Liver (tissue), 9 donors: ENCODE data around the gene DSCAM. TPM values are rescaled to one million over a fixed set of nuclear protein-coding genes. Genes with fewer than 3 reads are reported as not detected.

Source experiments
- DNase-seq: peaks from one replicate; pipeline ENCODE4 v3.0.0-alpha.2; 2017; ENCODE audit warnings: low spot score
- H3K27ac ChIP-seq, 2 donors: one replicate each; pipeline ENCODE4 v1.7.0; 2013; ENCODE audit warnings: inconsistent platforms in 2 of 2, low read length in 2 of 2, control low read depth in 1 of 2, low read depth in 1 of 2, mild to moderate bottlenecking in 1 of 2
- H3K27me3 ChIP-seq, 4 donors: one replicate each; pipeline versions ENCODE4 v1.6.1 to v1.7.0; 2013; ENCODE audit warnings: low read length in 3 of 4, inconsistent platforms in 1 of 4, mild to moderate bottlenecking in 1 of 4, moderate library complexity in 1 of 4; ENCODE audit not compliant: control insufficient read depth in 4 of 4, insufficient read depth in 4 of 4
- H3K36me3 ChIP-seq, 4 donors: one replicate each; pipeline versions ENCODE4 v1.6.1 to v1.7.0; 2013; ENCODE audit warnings: low read length in 3 of 4, mild to moderate bottlenecking in 3 of 4, low read depth in 1 of 4, moderate library complexity in 1 of 4; ENCODE audit not compliant: control insufficient read depth in 4 of 4, insufficient read depth in 3 of 4
- H3K4me1 ChIP-seq, 4 donors: one replicate each; pipeline versions ENCODE4 v1.6.1 to v1.7.0; 2013; ENCODE audit warnings: low read length in 3 of 4, mild to moderate bottlenecking in 3 of 4, moderate library complexity in 1 of 4; ENCODE audit not compliant: control insufficient read depth in 4 of 4, insufficient read depth in 4 of 4
- H3K4me3 ChIP-seq, 3 donors: one replicate each; pipeline versions ENCODE4 v1.6.1 to v1.7.0; 2013; ENCODE audit warnings: low read length in 3 of 3, control low read depth in 1 of 3, low read depth in 1 of 3, mild to moderate bottlenecking in 1 of 3
- H3K9ac ChIP-seq, 2 donors: one replicate each; pipeline ENCODE4 v1.7.0; 2013; ENCODE audit warnings: low read length in 2 of 2, mild to moderate bottlenecking in 2 of 2, moderate library complexity in 2 of 2, control low read depth in 1 of 2, low read depth in 1 of 2
- H3K9me3 ChIP-seq, 4 donors: one replicate each; pipeline versions ENCODE4 v1.6.1 to v1.7.0; 2013; ENCODE audit warnings: low read length in 3 of 4; ENCODE audit not compliant: control insufficient read depth in 4 of 4
- ATF3 ChIP-seq: IDR thresholded peaks from 2 replicates; pipeline ENCODE4 v1.6.1; 2016; ENCODE audit warnings: antibody characterized with exemption
- CTCF ChIP-seq: fragments of 150-350 bp; IDR thresholded peaks from 2 replicates; pipeline ENCODE4 v1.5.1; 2017; ENCODE audit warnings: improper control_type of control experiment, low read depth, low read length; ENCODE audit not compliant: missing input control
- EGR1 ChIP-seq, 2 donors: IDR thresholded peaks; 2 replicates each; pipeline ENCODE4 v1.6.1; 2016 to 2018; ENCODE audit warnings: antibody characterized with exemption in 2 of 2, low read depth in 2 of 2
- FOXA1 ChIP-seq: IDR thresholded peaks from 2 replicates; pipeline ENCODE4 v1.6.1; 2016; ENCODE audit warnings: antibody characterized with exemption
- FOXA2 ChIP-seq: IDR thresholded peaks from 2 replicates; pipeline ENCODE4 v1.6.1; 2016; ENCODE audit warnings: antibody characterized with exemption
- GABPA ChIP-seq, 2 donors: IDR thresholded peaks in 1 of 2; conservative IDR thresholded peaks in 1 of 2; 2 replicates each; pipeline ENCODE4 v1.6.1; 2016; ENCODE audit warnings: antibody characterized with exemption in 2 of 2, mild to moderate bottlenecking in 1 of 2, moderate library complexity in 1 of 2
- HNF4A ChIP-seq, 2 donors: conservative IDR thresholded peaks; 2 replicates each; pipeline ENCODE4 v1.6.1; 2016; ENCODE audit warnings: antibody characterized with exemption in 2 of 2, mild to moderate bottlenecking in 2 of 2
- HNF4G ChIP-seq: IDR thresholded peaks from 2 replicates; pipeline ENCODE4 v1.6.1; 2016; ENCODE audit warnings: antibody characterized with exemption
- JUND ChIP-seq, 2 donors: IDR thresholded peaks; 2 replicates each; pipeline ENCODE4 v1.6.1; 2016; ENCODE audit warnings: antibody characterized with exemption in 2 of 2
- MAX ChIP-seq: IDR thresholded peaks from 2 replicates; pipeline ENCODE4 v1.6.1; 2016; ENCODE audit warnings: antibody characterized with exemption
- NR2F2 ChIP-seq: IDR thresholded peaks from 2 replicates; pipeline ENCODE4 v1.6.1; 2016; ENCODE audit warnings: antibody characterized with exemption
- RAD21 ChIP-seq, 2 donors: IDR thresholded peaks; 2 replicates each; pipeline ENCODE4 v1.6.1; 2016; ENCODE audit warnings: antibody characterized with exemption in 2 of 2, mild to moderate bottlenecking in 2 of 2
- REST ChIP-seq: IDR thresholded peaks from 2 replicates; pipeline ENCODE4 v1.6.1; 2016; ENCODE audit warnings: antibody characterized with exemption, mild to moderate bottlenecking
- RXRA ChIP-seq, 2 donors: IDR thresholded peaks; 2 replicates each; pipeline ENCODE4 v1.6.1; 2017 to 2018; ENCODE audit warnings: antibody characterized with exemption in 2 of 2, mild to moderate bottlenecking in 1 of 2
- SP1 ChIP-seq: IDR thresholded peaks from 2 replicates; pipeline ENCODE4 v1.6.1; 2018; ENCODE audit warnings: antibody characterized with exemption, mild to moderate bottlenecking
- TAF1 ChIP-seq: conservative IDR thresholded peaks from 2 replicates; pipeline ENCODE4 v1.6.1; 2016; ENCODE audit warnings: antibody characterized with exemption, mild to moderate bottlenecking
- YY1 ChIP-seq: IDR thresholded peaks from 2 replicates; pipeline ENCODE4 v1.6.1; 2016; ENCODE audit warnings: antibody characterized with exemption, mild to moderate bottlenecking
- ZBTB33 ChIP-seq: IDR thresholded peaks from 2 replicates; pipeline ENCODE4 v1.6.1; 2016; ENCODE audit warnings: antibody characterized with exemption
- WGBS: extraction: QIAGEN DNeasy Blood & Tissue Kit; methylation state at CpG from one replicate; pipeline ENCODE4 v1.1.7; 2013; 5-methylcytosine and 5-hydroxymethylcytosine counted together
- polyA plus RNA-seq, 2 donors: library from polyadenylated mRNA; stranded (reverse) in 1 of 2; unstranded in 1 of 2; fragments of 200-250 nt in 1 of 2; fragments of >200 nt in 1 of 2; fragmentation: Nextera tagmentation in 1 of 2; extraction: Ambion mirVana in 1 of 2; gene quantifications; one replicate each; pipeline versions ENCODE4 v1.2.1 to v1.2.3, GENCODE V29; 2013 to 2015
- total RNA-seq, 2 donors: library from RNA; depleted of rRNA; stranded (reverse); fragments of >200 nt; gene quantifications; one replicate each; pipeline ENCODE4 v1.2.3, GENCODE V29; 2014
- donor health status: healthy.
- donor health status: healthy.
- donor health status: healthy.
- donor health status: healthy.
- donor health status: healthy.

Gene DSCAM
- total and polyA plus RNA-seq, 4 donors, result 0.02 to 0.23 (median 0.10) TPM

GRCh38 chr21:40803101-40803500 lies 43.9 kb downstream of the DSCAM start:
- TF ChIP-seq SP1 (no peak), ZBTB33 (no peak), NR2F2 (no peak), RAD21 (IDR thresholded peaks at IDR 0.05) (no peak), FOXA2 (no peak), JUND (IDR thresholded peaks at IDR 0.05) (no peak), HNF4G (no peak), EGR1 (IDR thresholded peaks at IDR 0.05; ENCODE audit: low read depth in 2 of 2) (no peak), MAX (no peak), RXRA (IDR thresholded peaks at IDR 0.05) (no peak), HNF4A (conservative IDR thresholded peaks at IDR 0.05) (no peak), TAF1 (no peak), FOXA1 (no peak), YY1 (no peak), CTCF (no peak), GABPA (IDR thresholded peaks at IDR 0.05 in 1 of 2, conservative IDR thresholded peaks at IDR 0.05 in 1 of 2) (no peak), ATF3 (no peak)
- Histone ChIP-seq H3K36me3 (no peaks in the 10 kb centered on the region), H3K9me3 (peaks cover 0 to 13% (median 5%) of the 10 kb centered on the region in 4 donors), H3K27me3 (no peaks in the 10 kb centered on the region), H3K27ac (no peak overlapping the region), H3K4me3 (no peak overlapping the region), H3K9ac (no peak overlapping the region), H3K4me1 (no peaks in the 10 kb centered on the region)
- DNase-seq, result no peak
- 63% methylated on average over 3 of the region's 3 CpGs for WGBS

GRCh38 chr21:40800126-40800525 lies 46.8 kb downstream of the DSCAM start:
- Histone ChIP-seq H3K4me3 (no peak overlapping the region), H3K27me3 (no peaks in the 10 kb centered on the region), H3K9ac (no peak overlapping the region), H3K36me3 (no peaks in the 10 kb centered on the region), H3K27ac (no peak overlapping the region), H3K9me3 (peaks cover 4 to 13% (median 5%) of the 10 kb centered on the region in 4 donors), H3K4me1 (no peaks in the 10 kb centered on the region)
- no peak for DNase-seq
- 72% methylated on average over 1 of the region's 1 CpG for WGBS
- TF ChIP-seq YY1, result no peak

GRCh38 chr21:40797891-40798290 lies 49.1 kb downstream of the DSCAM start:
- H3K27ac ChIP-seq, result no peak overlapping the region
- no peaks in the 10 kb centered on the region for H3K36me3 ChIP-seq
- H3K9me3 ChIP-seq, result peaks cover 4 to 13% (median 5%) of the 10 kb centered on the region in 4 donors
- no peak for TF ChIP-seq MAX
- no peak for TF ChIP-seq HNF4G
- TF ChIP-seq SP1, result no peak
- TF ChIP-seq REST, result no peak
- no peak for TF ChIP-seq NR2F2
- TF ChIP-seq JUND (IDR thresholded peaks at IDR 0.05), result no peak
- no peak for TF ChIP-seq RAD21 (IDR thresholded peaks at IDR 0.05)
- no peak for TF ChIP-seq TAF1
- no peak for TF ChIP-seq RXRA (IDR thresholded peaks at IDR 0.05)
- TF ChIP-seq ATF3, result no peak
- H3K9ac ChIP-seq, result no peak overlapping the region
- no peaks in the 10 kb centered on the region for H3K4me1 ChIP-seq
- WGBS, result 62% methylated on average over 2 of the region's 2 CpGs
- H3K4me3 ChIP-seq, result no peak overlapping the region
- H3K27me3 ChIP-seq, result no peaks in the 10 kb centered on the region
- no peak for DNase-seq
